Small intestine (tissue), 7 donors: ENCODE measurements around the gene FOXL2NB. TPM values are rescaled to one million over a fixed set of nuclear protein-coding genes. Genes with fewer than 3 reads are reported as not detected.

ENCODE experiments used
- DNase-seq, 2 donors: peaks; one replicate each; pipeline versions ENCODE4 v3.0.0 to v3.0.0-alpha.2; 2013
- FAIRE-seq: peaks from 2 replicates; lab custom pipeline; 2012; peaks lifted over from hg19 to GRCh38; lab: Jason Lieb, UNC
- H3K27ac ChIP-seq, 3 donors: one replicate each; pipeline ENCODE4 v1.5.1; 2013; ENCODE audit warnings: low read length in 2 of 3, mild to moderate bottlenecking in 2 of 3, control low read depth in 1 of 3, inconsistent platforms in 1 of 3, low read depth in 1 of 3, moderate library complexity in 1 of 3
- H3K27me3 ChIP-seq, 3 donors: one replicate each; pipeline ENCODE4 v1.6.1; 2013; ENCODE audit warnings: low read length in 3 of 3, inconsistent platforms in 1 of 3; ENCODE audit not compliant: control insufficient read depth in 3 of 3, insufficient read depth in 3 of 3
- H3K36me3 ChIP-seq, 3 donors: one replicate each; pipeline ENCODE4 v1.6.1; 2013; ENCODE audit warnings: low read length in 3 of 3, inconsistent platforms in 1 of 3, low read depth in 1 of 3, mild to moderate bottlenecking in 1 of 3, moderate library complexity in 1 of 3; ENCODE audit not compliant: control insufficient read depth in 3 of 3, insufficient read depth in 2 of 3
- H3K4me1 ChIP-seq, 3 donors: one replicate each; pipeline ENCODE4 v1.6.1; 2013; ENCODE audit warnings: low read length in 2 of 3, inconsistent platforms in 1 of 3, low read depth in 1 of 3, mild to moderate bottlenecking in 1 of 3, moderate library complexity in 1 of 3; ENCODE audit not compliant: control insufficient read depth in 3 of 3, insufficient read depth in 2 of 3
- H3K4me3 ChIP-seq, 3 donors: one replicate each; pipeline ENCODE4 v1.5.1; 2013; ENCODE audit warnings: low read length in 3 of 3, control low read depth in 1 of 3, inconsistent platforms in 1 of 3, low read depth in 1 of 3, mild to moderate bottlenecking in 1 of 3, moderate library complexity in 1 of 3
- H3K9me3 ChIP-seq, 2 donors: one replicate each; pipeline ENCODE4 v1.6.1; 2013; ENCODE audit warnings: low read depth in 1 of 2, low read length in 1 of 2; ENCODE audit not compliant: control insufficient read depth in 2 of 2, insufficient read depth in 1 of 2
- WGBS, 3 donors: extraction: QIAGEN DNeasy Blood & Tissue Kit; methylation state at CpG; one replicate each; pipeline ENCODE4 v1.1.7; 2013; 5-methylcytosine and 5-hydroxymethylcytosine counted together
- polyA plus RNA-seq, 4 donors: library from polyadenylated mRNA; stranded (reverse) in 3 of 4; unstranded in 1 of 4; fragments of 200-250 nt in 3 of 4; fragments of 120-200 nt in 1 of 4; gene quantifications; one replicate each; pipeline versions ENCODE4 v1.2.1 to v1.2.3, GENCODE V29; 2013
- donor health status: healthy with polysubstance abuse.
- donor health status: control.
- donor health status: control.
- donor health status: Bipolar disorder and iron deficiency.
- donor health status: healthy.

Gene FOXL2NB
- polyA plus RNA-seq, 4 donors: not detected

GRCh38 chr3:138947495-138948121 lies 591 bp downstream of the FOXL2NB start:
- peaks cover 2 to 23% (median 12%) of the 10 kb centered on the region in 3 donors for H3K4me1 ChIP-seq
- H3K4me3 ChIP-seq: no peak overlapping the region
- 10 to 20% (median 15%) methylated on average over 21 of the region's 21 CpGs for WGBS, 3 donors
- H3K36me3 ChIP-seq: no peaks in the 10 kb centered on the region
- H3K27me3 ChIP-seq: peaks cover 16 to 96% (median 61%) of the 10 kb centered on the region in 3 donors
- no peak overlapping the region for H3K27ac ChIP-seq
- H3K9me3 ChIP-seq: no peaks in the 10 kb centered on the region
- DNase-seq (no peak), FAIRE-seq (no peak)

- DNase-seq: no peak
- Histone ChIP-seq H3K4me1 (peaks cover 2 to 23% (median 12%) of the 10 kb centered on the region in 3 donors), H3K4me3 (no peak overlapping the region), H3K27me3 (peaks cover 16 to 90% (median 58%) of the 10 kb centered on the region in 3 donors), H3K36me3 (no peaks in the 10 kb centered on the region), H3K27ac (no peak overlapping the region), H3K9me3 (no peaks in the 10 kb centered on the region)
- WGBS, 3 donors: 60 to 68% (median 64%) methylated on average over 3 of the region's 3 CpGs
- no peak for FAIRE-seq
These were observed 1.5 kb downstream of the FOXL2NB start for GRCh38 chr3:138948371-138949001.

- FAIRE-seq (no peak), DNase-seq (no peak)
- Histone ChIP-seq H3K27ac (no peak overlapping the region), H3K27me3 (peaks cover 16 to 85% (median 56%) of the 10 kb centered on the region in 3 donors), H3K36me3 (no peaks in the 10 kb centered on the region), H3K4me3 (no peak overlapping the region), H3K9me3 (no peaks in the 10 kb centered on the region), H3K4me1 (peaks cover 2 to 23% (median 12%) of the 10 kb centered on the region in 3 donors)
- 35 to 45% (median 39%) methylated on average over 5 of the region's 5 CpGs for WGBS, 3 donors
These were observed 2.0 kb downstream of the FOXL2NB start for GRCh38 chr3:138949002-138949418.

- no peak for DNase-seq
- Histone ChIP-seq H3K4me3 (peak overlapping the region in 1 of 3 donors; percentile 22), H3K36me3 (no peaks in the 10 kb centered on the region), H3K27ac (no peak overlapping the region), H3K4me1 (peaks cover 2 to 19% (median 8%) of the 10 kb centered on the region in 3 donors), H3K9me3 (no peaks in the 10 kb centered on the region), H3K27me3 (peaks cover 16 to 84% (median 55%) of the 10 kb centered on the region in 3 donors)
- 3 to 6% (median 4%) methylated on average over 27 of the region's 27 CpGs for WGBS, 3 donors
- no peak for FAIRE-seq
These were observed 2.5 kb downstream of the FOXL2NB start for GRCh38 chr3:138949445-138950005.

- Histone ChIP-seq H3K4me3 (peak overlapping the region in 1 of 3 donors; percentile 22), H3K27ac (no peak overlapping the region), H3K4me1 (peaks cover 2 to 13% (median 7%) of the 10 kb centered on the region in 3 donors), H3K9me3 (no peaks in the 10 kb centered on the region), H3K36me3 (no peaks in the 10 kb centered on the region), H3K27me3 (peaks cover 16 to 84% (median 56%) of the 10 kb centered on the region in 3 donors)
- no peak for FAIRE-seq
- DNase-seq: peak in 1 of 2 donors; percentile 36
- WGBS, 3 donors: 2% methylated on average over 52 to 53 of the region's 53 CpGs
These were observed 3.1 kb downstream of the FOXL2NB start for GRCh38 chr3:138950006-138950644.

- FAIRE-seq: no peak
- Histone ChIP-seq H3K27ac (no peak overlapping the region), H3K9me3 (no peaks in the 10 kb centered on the region), H3K4me3 (no peak overlapping the region), H3K36me3 (no peaks in the 10 kb centered on the region), H3K4me1 (peaks cover 2 to 11% (median 4%) of the 10 kb centered on the region in 3 donors), H3K27me3 (peaks cover 13 to 86% (median 55%) of the 10 kb centered on the region in 3 donors)
- WGBS, 3 donors: 83 to 89% (median 85%) methylated on average over 8 of the region's 8 CpGs
- DNase-seq: no peak
These were observed 3.7 kb downstream of the FOXL2NB start for GRCh38 chr3:138950701-138951100.

- 3 to 6% (median 4%) methylated on average over 18 to 36 of the region's 36 CpGs for WGBS, 3 donors
- H3K4me1 ChIP-seq: peaks cover 0 to 3% (median 0%) of the 10 kb centered on the region in 3 donors
- H3K4me3 ChIP-seq: no peak overlapping the region
- H3K27me3 ChIP-seq: peaks cover 0 to 59% (median 25%) of the 10 kb centered on the region in 3 donors
- DNase-seq (no peak), FAIRE-seq (no peak)
- no peak overlapping the region for H3K27ac ChIP-seq
- no peaks in the 10 kb centered on the region for H3K36me3 ChIP-seq
- peaks cover 0 to 4% of the 10 kb centered on the region in 2 donors for H3K9me3 ChIP-seq
These were observed 13.4 kb downstream of the FOXL2NB start for GRCh38 chr3:138960417-138960852.
